ENCODE results near the gene HSPA12B. TPM values are rescaled to one million over a fixed set of nuclear protein-coding genes. Genes with fewer than 3 reads are reported as not detected.
A peak's percentile ranks its signal among the peaks of the same experiment; 100 is the strongest.

Gene HSPA12B
- polyA plus RNA-seq, 10 donors = 18.9 to 34.3 (median 23.4) TPM

DNA sequence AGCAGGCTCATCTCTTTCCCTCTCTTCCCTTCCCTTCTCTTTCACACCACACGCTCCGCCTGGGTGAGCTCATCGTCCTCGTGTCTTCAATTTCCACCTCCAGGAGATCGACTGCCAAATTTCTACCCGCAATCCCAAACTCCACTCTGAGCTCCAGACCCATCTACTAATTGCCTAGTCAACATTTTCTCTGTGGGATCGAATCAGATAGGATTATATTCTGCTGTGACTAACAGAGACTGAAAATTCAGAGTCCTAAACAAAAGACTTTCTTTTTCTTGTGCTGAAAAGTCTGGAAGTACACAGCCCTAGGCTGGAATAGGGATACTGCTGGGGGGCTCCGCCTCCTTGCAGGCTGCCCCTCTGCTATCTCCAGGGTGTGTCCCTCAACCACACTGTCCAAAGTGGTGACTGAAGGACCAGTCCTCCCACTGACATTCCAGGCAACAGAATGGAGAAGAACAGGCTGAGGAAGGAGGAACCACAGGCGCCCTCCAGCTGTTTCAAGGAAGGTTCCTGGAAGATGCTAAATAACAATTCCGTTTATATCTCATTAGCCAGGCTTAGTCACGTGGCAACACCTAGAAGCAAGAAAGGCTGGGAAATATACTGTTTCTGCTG is 5.0 kb upstream of the HSPA12B start:
- peak; percentile 49 to 74 (median 49) for DNase-seq

DNA sequence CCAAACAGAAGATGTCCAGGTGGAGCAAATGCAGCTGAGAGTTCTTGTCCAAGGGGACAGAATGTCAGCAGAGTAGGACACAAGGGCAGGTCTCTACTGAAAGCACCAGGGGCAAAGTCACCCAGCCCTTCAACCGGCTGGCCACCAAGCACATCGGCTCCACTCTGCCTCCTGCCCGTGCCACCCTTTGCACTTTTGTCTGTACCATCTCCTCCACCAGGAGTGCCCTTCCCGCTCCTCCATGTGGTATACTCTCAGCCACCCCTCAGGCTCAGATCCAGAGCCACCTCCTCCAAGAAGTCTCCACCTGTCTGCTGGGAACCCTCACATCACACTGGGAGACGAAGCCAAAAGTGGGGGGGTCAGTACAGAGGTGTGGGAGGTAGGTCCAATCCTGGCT is 4.1 kb upstream of the HSPA12B start:
- peak in 1 of 3 donors; percentile 3 for DNase-seq

DNA sequence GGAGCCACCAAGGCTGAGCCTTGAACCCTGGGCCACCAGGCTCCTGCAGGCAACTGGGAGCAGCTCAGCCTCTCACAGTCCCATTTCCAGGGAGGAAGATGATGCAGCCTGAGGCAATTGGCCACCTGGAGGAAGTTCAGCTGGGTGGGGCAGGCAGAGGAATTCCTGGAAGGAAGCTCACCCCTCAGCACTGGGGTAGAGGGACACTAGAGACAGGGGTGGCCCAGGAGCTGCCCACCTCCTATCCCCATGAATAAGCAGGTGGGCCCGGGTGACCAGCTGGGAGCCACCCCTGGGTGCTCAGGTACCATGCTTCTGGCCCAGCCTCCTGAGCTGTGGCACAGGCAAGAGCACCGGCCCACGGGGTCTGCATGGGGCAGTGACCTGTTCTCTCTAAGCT is 3.6 kb upstream of the HSPA12B start:
- DNase-seq = peak in 1 of 3 donors; percentile 8

DNA sequence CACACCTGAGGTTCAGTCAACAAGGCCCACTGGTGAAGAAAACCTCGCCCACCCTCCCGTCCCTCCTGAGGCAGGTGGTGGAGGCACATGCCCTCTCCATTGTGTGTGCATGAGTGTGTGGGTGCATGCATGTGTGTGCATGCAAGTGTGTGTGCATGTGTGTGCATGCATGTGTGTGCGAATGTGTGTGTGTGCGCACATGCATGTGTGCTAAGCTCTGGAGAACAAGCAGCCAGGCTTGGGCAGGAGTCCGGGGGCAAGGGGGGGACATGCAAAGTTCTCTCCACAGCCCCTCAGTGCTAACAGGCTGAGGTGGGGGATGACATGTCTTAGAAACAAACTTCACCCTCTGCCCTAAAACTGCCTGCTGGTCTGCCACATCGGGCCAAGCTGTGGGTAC is 3.1 kb upstream of the HSPA12B start:
- peak in 1 of 3 donors; percentile 3 for DNase-seq

DNA sequence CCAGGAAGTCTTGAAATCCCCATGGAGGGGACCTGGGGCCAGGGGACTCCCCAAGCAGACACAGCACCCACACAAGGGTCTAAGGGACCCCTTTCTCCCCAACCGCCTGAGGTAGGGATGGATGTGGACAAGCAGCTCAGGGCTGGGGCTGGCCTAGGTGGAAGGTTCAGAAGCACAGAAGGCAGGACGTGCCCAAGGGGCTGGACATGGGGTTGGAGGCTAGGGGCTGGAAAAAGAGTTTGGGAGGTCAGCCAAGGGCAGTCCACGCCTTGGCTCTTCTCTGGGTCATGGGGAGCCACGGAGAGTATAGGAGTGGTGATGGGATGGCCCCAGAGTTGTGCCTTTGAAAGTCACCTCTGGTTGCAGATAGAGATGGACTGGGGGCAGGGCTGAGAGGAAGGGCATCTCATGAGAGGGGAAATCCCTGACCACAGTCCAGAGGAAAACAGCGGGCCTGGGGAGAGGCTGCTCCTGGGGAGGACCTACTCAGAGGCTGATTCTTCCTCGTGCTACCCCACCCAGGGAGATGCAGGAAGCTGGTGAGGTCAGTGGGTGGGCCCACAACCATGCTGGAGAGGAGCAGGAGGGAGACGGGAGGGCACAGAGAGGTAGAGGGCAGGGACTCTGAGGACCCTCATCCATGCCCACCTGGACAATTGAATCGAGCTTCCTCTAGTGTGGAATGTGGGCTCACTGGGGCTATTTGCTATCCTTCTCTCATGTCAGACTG is 2.5 kb upstream of the HSPA12B start:
- DNase-seq = peak in 1 of 3 donors; percentile 13

DNA sequence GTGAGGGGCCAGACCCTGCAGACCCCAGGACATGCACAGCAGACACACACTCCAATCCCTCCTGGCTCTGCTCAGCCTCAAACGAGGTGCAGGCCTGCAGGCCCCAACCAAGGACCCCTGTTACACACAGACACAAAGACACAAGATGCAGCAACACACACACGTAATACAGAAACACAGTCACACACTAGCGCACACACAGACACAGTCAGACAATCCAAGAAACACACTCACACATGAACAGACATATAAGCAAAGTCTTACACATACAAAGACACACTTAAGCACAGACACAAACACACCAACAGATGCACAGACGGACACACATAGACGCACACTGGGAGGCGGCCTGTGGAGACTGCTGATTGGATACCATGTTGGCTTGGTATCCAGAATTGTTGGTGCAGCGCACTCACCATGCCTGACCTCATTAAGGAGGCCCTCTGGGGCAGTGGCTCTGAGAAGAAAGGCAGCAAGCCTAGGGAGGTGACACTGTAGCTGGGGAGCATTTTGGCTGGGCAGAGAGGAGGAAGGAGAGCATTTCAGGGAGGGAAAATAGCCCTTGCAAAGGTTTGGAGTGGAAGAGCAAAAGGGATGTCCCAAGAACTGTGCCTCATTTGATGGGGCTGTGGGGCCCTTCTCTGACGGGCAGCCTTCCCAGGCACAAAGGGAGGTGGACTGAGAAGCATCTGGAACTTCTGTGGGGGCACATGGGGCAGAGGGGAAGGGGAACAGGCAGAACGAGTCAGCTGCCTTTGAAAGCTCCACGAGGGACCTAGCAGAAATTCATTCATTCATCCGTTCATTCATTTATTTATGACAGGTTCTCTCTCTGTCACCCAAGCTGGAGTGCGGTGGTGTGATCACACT is 1.4 kb upstream of the HSPA12B start:
- peak in 1 of 3 donors; percentile 28 for DNase-seq

DNA sequence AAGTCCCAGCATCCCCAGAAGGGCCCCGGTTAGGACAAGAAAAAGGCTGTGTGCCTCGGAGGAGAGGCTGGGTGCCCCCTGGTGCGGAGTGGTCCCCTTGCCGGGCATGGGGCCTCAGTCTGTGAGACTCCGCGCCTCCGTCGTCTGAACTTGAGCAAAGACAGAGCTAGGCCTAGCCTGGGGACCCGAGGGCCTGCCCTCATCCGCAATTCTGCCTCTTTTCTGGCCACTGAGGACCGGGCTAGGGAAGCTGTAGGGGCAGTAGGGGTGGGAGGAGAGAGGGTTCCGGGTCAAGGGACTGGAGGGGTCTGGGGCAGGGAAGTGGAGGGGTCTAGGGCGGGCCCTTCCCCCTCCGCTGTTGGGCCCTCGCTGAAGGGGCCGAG is 550 bp upstream of the HSPA12B start:
- no peak for DNase-seq

DNA sequence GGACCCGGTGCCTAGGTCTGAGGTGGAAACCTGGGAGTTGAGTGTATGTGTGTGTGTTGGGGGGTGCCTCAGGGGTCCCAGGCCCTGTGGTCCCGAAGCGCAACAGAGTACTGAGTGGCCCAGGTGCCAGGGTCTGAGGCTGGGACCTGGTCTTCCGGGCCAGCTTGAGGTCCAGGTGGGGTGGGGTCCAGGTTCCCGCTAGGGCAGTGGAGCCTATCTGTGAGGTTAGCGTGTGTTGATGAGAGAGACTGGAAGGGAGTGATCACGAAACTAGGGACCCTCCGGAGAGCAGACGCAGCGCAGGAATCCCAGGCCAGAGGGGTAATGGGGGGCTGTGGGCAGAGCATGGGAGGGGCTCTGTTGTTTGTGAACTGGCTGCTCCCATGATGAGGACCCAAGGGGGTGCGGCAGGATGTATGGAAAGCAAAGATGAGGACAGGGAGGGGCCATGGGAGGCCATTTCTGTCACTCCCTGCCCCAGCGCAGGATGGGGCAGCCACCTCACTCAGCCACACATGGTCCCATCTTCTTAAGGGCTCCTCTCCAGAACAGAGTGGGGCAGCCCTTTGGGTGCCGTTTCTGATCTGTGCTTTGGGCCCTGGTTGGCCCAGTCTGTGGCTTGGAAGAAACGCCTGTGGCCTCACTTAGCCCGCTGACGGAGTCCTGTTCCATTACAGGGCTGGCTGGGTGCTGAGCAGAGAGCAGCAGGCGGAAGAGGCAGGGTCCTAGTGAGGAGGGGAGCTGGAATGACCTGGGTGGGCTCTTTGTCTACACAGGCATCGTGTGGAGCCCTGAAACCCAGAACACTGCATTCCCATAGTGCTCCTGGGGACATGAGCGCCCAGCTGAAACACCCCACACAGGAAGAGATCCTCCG is 872 bp downstream of the HSPA12B start:
- DNase-seq = peak in 1 of 3 donors; percentile 59

DNA sequence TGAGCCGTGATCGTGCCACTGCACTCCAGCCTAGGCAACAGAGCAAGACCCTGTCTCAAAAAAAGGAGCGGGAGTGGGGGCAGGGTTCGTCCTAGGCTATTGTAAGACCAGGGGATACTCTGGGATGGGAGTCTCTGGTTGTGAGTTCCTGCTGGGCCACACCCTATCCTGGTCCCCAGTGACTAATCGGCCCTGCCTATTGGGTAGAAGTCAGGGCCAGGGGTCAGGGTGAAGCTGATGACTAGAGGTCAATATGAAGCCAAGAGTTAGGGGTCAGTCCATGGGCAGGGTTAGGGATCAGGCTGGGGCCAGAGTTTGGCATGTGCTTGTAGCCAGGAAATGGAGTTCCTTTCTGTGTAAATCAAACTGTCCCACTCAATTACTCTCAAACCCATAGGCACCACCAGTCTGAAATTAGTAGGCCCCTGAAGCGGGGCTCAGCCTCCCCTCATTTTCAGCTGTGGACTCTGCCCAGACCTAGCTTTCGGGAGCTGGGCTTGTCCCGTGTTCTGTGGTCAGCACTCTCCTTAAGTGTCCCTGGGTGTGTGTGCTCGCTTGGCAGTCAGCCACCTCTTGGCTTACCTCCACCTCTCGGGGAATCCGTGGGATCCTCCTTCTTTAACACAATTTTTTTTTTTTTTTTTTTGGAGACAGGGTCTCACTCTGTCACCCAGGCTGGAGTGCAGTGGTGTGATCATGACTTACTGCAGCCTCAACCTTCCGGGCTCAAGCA is 1.8 kb downstream of the HSPA12B start:
- no peak for DNase-seq

DNA sequence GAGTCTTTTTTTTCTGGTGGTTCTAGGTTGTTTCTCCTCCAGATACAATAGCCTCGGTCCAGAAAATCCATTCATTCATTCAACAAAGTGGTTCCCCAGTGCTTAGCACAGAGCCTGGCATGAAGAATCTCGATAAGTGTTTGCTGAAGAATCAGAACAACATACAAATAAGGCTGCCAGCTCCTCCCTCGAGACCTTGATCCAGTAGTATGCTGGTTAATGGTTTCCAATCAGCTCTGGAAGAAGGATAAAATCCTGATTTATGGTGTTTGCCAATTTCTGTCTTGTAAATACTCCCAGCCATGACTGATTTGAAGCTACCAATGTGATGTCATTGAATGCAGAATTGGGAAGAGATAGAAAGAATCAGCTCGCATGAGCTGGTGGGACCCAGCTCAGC is 3.3 kb downstream of the HSPA12B start:
- no peak for DNase-seq

DNA sequence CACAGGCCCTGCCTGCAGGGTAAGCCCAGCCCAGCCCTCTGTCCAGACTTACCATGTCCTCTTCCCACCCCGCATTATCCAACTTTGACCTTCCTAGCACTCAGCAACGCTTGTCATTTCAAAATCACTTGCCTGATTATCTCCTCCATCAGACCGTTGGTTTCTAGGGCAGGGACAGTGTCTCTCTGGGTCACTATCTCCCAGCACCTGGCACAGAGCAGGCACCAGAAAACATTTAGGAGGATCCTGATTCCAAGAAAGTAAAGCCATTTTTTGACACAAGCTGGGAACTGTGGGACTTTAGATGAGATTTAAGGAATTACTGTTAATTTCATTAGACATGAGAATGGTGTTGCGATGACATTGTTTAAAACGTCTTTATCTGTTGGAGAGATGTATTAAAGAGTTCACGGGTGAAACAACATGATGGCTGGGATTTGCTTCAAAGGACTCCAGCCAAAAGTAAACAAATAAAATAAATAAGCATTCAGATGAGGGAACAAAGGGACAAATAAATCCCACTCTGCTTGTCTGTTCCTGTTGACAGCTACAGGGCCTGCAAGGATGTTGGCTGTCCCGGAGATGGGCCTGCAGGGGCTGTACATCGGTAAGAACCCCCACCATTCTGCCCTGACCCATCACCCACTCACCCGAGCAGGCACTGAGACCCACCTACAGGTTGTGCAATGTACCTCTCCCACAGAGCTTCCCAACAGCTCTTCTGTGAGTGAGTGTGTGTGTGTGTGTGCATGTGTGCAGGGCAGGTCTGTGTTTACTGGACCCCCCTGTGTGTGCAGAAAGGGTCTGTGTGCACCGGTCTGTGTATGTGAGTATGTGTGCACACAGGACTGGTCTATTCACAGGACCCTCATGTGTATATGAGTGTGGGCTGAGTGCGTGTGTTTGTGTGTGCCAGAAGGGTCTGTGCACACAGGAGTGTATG is 5.9 kb downstream of the HSPA12B start:
- no peak for DNase-seq

DNA sequence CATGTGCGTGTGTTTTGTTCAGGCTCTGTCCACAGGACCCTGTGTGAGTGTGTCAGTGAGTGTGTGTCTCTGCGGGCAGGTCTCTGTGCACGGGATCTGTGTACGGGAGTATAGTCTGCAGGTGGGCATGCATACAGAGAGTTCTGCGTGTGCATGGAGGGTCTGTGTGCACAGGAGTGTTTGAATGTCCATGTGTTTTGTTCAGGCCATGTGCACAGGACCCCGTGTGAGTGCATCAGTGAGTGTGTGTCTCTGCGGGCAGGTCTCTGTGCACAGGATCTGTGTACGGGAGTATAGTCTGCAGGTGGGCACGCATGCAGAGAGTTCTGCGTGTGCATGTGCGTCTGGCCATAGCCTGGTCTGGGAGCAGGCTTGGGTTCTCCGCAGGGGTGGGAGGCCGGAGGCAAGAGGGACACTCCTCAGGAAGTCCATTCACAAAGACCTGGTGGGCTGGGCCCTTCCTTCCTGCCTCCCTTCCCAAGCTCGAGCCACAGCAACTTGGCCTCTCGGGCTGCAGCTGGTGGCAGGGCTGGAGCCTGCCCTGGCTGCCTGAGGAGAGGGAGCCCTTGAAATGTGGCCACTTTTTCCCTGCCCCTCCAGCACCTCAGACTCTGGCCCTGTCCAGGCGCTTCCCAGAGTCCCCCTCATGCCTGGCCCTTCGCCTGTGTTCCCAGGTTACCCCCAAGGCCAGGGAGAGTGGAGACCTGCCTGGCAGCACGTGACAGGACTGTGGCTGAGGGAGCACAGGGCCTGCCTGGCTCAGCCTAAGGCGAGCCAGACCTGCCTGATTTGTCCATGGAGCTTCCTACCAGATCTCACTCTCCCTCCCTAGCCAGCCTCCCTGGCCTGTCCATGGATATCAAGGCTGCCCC is 6.8 kb downstream of the HSPA12B start:
- DNase-seq = no peak

DNA sequence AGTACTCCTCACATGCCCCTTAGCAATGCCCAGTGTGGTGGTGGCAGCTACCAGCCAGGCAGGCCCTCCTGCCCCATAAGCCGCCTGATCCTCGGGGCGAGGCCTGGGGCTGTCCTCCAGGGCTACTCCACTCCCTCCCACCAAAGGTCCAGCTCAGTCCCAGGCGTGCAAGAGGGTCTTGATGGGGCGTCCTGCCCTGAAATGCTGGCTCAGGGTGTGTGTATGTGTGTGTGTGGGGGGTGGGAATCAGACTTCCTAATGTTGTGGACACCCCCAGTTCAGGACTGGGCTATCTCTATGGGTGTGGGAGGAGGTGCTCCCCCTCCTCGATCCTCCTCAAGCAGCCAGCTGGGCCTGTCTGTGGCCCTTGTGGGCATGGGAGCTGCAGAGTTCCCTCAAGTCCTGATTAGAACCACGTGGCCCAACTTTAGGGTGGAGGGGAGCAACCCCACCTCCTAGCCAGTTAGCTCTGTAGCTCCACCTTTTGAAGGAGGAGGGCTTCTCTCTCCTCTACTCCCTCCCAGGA is 7.5 kb downstream of the HSPA12B start:
- no peak for DNase-seq

DNA sequence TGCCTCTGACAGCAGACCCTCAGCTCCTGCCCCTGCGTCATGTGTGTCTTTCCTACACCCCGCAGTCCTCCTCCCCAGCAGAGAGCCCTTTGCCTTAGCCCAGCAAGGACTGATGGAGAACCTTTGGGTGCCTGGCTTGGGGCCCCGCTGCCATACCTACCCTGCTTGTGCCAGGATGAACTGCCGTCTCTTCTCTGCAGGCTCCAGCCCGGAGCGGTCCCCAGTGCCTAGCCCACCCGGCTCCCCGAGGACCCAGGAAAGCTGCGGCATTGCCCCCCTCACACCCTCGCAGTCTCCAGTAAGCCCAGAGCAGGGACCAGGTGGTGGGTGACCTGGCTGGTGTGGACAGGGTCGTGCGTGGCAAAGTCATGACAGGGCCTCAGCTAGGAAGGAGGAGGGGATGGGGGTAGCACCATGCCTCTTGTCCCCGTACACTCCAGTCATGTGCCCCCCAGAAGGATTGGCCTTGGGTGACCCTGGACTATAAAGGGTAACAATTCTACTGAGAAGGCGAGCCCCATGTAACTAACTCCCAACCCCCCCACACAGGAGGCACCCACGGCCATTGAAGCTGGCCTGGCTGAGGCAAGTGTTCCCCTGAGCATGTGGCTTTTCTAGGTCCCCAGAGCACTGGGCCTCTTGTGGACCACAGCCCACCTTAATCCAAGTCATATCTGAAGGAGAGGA is 8.3 kb downstream of the HSPA12B start:
- DNase-seq = no peak

DNA sequence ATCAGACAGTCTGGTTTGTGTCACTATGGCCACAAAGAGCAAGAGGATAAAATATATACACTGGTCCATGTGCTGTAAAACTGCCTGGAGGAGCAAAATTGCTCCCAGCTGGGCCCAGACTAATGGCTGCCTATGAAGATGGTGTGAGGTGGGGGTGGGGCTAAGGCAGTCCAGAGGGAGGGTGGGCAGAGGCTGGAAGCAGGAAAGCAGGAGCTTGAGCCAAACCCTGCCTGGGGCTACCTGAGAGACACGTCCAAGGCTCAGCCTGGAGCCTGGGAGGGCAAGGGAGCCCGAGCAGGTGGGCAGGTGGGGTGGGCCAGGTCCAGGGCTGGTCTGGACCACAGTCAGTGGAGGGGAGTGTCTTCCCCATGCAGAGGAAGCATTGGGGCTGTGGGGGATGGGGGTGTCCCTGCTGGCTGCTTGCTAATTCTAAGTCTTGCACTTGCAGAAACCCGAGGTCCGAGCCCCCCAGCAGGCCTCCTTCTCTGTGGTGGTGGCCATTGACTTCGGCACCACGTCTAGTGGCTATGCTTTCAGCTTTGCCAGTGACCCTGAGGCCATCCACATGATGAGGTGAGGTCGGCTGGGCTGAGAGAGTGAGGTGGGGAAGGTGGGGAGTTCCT is 9.5 kb downstream of the HSPA12B start:
- no peak for DNase-seq

DNA sequence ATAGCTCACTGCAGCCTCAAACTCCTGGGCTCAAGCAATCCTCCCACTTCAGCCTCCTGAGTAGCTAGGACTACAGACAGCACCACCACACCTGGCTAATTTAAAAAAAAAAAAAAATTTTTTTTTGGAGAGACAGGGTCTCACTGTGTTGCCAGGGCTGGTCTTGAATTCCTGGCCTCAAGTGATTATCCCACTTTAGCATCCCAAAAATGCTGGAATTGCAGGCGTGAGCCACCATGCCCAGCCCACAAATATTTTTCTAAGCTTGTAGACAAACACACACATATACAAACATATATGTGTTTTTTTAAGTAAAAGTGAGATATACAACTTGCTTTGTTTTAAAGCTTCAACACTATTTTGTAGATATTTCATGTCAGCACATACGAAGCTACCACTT is 10.8 kb downstream of the HSPA12B start:
- DNase-seq = no peak

DNA sequence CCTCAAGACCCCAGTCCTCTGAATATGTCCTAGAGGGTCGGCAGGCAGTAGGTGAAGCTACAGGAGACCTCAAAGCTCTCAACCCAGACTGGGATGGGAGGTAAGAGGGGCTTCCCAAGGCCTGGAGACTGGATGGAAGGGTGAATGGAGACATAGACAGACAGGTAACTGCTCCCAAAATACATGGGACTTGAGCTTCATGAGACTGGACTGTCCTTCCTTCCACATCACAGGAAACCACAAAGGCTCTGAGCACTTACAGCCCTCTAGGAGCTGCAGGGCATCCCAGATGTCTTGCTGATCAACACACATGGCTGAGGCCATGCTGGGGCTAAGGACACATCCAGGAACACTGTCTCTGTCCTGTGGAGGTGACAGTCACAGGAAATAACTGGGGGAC is 11.6 kb downstream of the HSPA12B start:
- no peak for DNase-seq
